ENCODE measurements around the gene ATRAID. TPM values are rescaled to one million over a fixed set of nuclear protein-coding genes. Genes with fewer than 3 reads are reported as not detected.

The ATRAID gene
- total and polyA plus RNA-seq, 2 donors (not counting 1 experiment from before 2014, with no cell fraction given): 176 to 235 TPM

DNA sequence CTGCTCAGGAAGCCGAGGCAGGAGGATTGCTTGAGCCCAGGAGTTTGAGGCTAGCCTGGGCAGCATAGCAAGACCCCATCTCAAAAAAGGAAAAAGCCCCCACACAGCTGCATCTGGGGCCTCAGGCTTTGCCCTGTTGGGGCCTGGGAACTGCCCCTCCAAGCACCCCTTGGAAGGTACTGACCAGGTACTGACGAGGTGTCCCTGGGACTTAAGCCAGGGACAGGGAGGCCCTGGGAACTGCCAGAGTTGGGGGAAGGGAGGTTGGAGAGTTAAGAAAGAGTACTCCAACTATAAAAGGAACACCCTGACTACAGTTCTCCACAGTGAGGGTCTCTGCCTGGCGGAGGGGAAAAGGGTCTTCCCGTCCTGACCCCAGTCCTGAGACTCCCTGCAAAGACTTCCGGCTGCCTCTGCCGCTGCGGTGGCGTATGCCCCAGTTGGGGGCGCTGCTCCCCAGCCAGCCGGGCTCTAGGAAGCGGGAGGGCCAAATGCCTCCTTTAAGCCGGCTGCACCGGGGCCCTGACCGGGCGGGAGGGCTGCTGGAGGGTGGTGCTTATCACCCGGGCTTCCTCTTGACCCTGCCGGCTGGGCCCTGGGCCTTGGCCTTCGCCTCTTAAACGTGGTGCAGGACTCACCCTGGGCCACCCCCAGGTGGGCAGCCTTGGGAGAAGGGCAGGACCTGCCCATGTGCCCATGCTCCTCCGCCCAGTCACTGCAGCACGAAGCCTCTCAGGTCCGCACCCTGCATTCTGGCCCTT is 38.2 kb downstream of the ATRAID start:
- DNase-seq (ENCODE audit: low read depth in 2 of 2): peak; percentile 20 to 47
- H3K27me3 ChIP-seq (ENCODE audit: control insufficient read depth, insufficient read depth, low read length): no peaks in the 10 kb centered on the region
- no peak overlapping the region for H3K9ac ChIP-seq (ENCODE audit: insufficient read depth, low read length)
- no peaks in the 10 kb centered on the region for H3K9me3 ChIP-seq (ENCODE audit: control insufficient read depth, insufficient read depth, low read depth, low read length)
- no peaks in the 10 kb centered on the region for H3K79me2 ChIP-seq (ENCODE audit: control insufficient read depth, insufficient read depth, low read length)
- no peak overlapping the region for H3K4me2 ChIP-seq (ENCODE audit: extremely low read depth, insufficient read depth, low read length)
- peaks cover 4% of the 10 kb centered on the region for H3K4me1 ChIP-seq (ENCODE audit: control insufficient read depth, extremely low read depth, insufficient read depth, low read length)
- H3K4me3 ChIP-seq (replicated peaks in 1 of 4; ENCODE audit: control extremely low read depth in 1 of 4, insufficient read depth in 1 of 4, low read depth in 3 of 4, low read length in 4 of 4): no peak overlapping the region
- H3K27ac ChIP-seq (ENCODE audit: insufficient read depth, low read length): no peak overlapping the region
- H2AFZ ChIP-seq (ENCODE audit: low read length): peak overlapping the region; percentile 8
- no peaks in the 10 kb centered on the region for H4K20me1 ChIP-seq (ENCODE audit: control insufficient read depth, extremely low read depth, insufficient read depth, low read length)
- TF ChIP-seq EZH2 (IDR thresholded peaks at IDR 0.05; ENCODE audit: low read length, missing control alignments): no peak
- TF ChIP-seq, protein P1, sequence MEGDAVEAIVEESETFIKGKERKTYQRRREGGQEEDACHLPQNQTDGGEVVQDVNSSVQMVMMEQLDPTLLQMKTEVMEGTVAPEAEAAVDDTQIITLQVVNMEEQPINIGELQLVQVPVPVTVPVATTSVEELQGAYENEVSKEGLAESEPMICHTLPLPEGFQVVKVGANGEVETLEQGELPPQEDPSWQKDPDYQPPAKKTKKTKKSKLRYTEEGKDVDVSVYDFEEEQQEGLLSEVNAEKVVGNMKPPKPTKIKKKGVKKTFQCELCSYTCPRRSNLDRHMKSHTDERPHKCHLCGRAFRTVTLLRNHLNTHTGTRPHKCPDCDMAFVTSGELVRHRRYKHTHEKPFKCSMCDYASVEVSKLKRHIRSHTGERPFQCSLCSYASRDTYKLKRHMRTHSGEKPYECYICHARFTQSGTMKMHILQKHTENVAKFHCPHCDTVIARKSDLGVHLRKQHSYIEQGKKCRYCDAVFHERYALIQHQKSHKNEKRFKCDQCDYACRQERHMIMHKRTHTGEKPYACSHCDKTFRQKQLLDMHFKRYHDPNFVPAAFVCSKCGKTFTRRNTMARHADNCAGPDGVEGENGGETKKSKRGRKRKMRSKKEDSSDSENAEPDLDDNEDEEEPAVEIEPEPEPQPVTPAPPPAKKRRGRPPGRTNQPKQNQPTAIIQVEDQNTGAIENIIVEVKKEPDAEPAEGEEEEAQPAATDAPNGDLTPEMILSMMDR (conservative IDR thresholded peaks at IDR 0.05 in 1 of 2, IDR thresholded peaks at IDR 0.05 in 1 of 2; ENCODE audit: low read depth in 1 of 2, low read length in 2 of 2): peak; percentile 69 to 77
- no peaks in the 10 kb centered on the region for H3K36me3 ChIP-seq (ENCODE audit: control insufficient read depth, insufficient read depth, low read length)

DNA sequence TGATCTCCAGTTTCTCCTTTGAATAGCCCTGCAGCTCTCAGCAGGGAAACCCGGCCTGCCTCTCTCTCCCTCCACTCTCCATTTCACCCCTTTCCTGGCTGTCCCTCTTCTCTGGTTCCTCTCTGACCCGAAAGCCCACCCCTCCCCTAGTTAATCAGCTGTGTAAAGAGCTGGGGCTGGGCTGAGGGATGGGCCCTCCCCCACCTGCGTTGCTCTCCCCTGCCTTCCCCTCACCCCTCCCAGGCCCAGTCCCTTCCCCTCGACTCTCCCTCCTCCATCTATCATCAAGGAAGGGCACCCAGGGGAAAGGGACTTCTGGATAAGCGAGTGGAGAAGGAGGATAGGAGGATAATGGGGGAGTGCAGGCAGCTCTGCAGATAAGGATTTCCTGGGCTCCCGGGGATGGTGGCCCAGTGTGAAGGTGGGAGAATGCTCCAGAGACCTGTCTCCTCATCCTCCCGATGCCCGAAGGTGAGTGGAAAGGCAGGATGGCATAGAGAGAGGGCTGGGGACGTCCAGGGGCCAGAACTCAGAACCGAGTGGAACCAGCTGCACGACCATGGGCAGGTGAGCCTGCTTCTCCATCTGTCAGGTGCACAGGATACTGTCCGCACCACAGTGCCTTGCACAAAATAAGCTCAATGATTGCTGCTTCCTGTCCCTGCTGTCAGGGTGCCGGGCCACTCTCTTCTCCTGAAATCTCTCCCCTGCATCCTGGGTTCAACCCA is 39.0 kb downstream of the ATRAID start:
- Histone ChIP-seq H3K9ac (ENCODE audit: insufficient read depth, low read length) (no peak overlapping the region), H4K20me1 (ENCODE audit: control insufficient read depth, extremely low read depth, insufficient read depth, low read length) (no peaks in the 10 kb centered on the region), H3K36me3 (ENCODE audit: control insufficient read depth, insufficient read depth, low read length) (no peaks in the 10 kb centered on the region), H3K4me1 (ENCODE audit: control insufficient read depth, extremely low read depth, insufficient read depth, low read length) (peaks cover 8% of the 10 kb centered on the region), H3K79me2 (ENCODE audit: control insufficient read depth, insufficient read depth, low read length) (no peaks in the 10 kb centered on the region), H3K4me2 (ENCODE audit: extremely low read depth, insufficient read depth, low read length) (no peak overlapping the region), H3K4me3 (replicated peaks in 1 of 4; ENCODE audit: control extremely low read depth in 1 of 4, insufficient read depth in 1 of 4, low read depth in 3 of 4, low read length in 4 of 4) (no peak overlapping the region), H3K27me3 (ENCODE audit: control insufficient read depth, insufficient read depth, low read length) (no peaks in the 10 kb centered on the region), H3K27ac (ENCODE audit: insufficient read depth, low read length) (no peak overlapping the region), H2AFZ (ENCODE audit: low read length) (peak overlapping the region; percentile 8), H3K9me3 (ENCODE audit: control insufficient read depth, insufficient read depth, low read depth, low read length) (no peaks in the 10 kb centered on the region)
- DNase-seq (ENCODE audit: low read depth in 2 of 2): no peak
- TF ChIP-seq EZH2 (IDR thresholded peaks at IDR 0.05; ENCODE audit: low read length, missing control alignments): no peak
- TF ChIP-seq, protein P1 (conservative IDR thresholded peaks at IDR 0.05 in 1 of 2, IDR thresholded peaks at IDR 0.05 in 1 of 2; ENCODE audit: low read depth in 1 of 2, low read length in 2 of 2): no peak

GRCh38 chr2:27251766-27252165 is 39.9 kb downstream of the ATRAID start:
- Histone ChIP-seq H3K79me2 (ENCODE audit: control insufficient read depth, insufficient read depth, low read length) (no peaks in the 10 kb centered on the region), H3K4me2 (ENCODE audit: extremely low read depth, insufficient read depth, low read length) (no peak overlapping the region), H3K27ac (ENCODE audit: insufficient read depth, low read length) (no peak overlapping the region), H3K9ac (ENCODE audit: insufficient read depth, low read length) (no peak overlapping the region), H3K4me3 (replicated peaks in 1 of 4; ENCODE audit: control extremely low read depth in 1 of 4, insufficient read depth in 1 of 4, low read depth in 3 of 4, low read length in 4 of 4) (no peak overlapping the region), H2AFZ (ENCODE audit: low read length) (no peak overlapping the region), H4K20me1 (ENCODE audit: control insufficient read depth, extremely low read depth, insufficient read depth, low read length) (no peaks in the 10 kb centered on the region), H3K4me1 (ENCODE audit: control insufficient read depth, extremely low read depth, insufficient read depth, low read length) (peaks cover 14% of the 10 kb centered on the region), H3K36me3 (ENCODE audit: control insufficient read depth, insufficient read depth, low read length) (no peaks in the 10 kb centered on the region), H3K9me3 (ENCODE audit: control insufficient read depth, insufficient read depth, low read depth, low read length) (no peaks in the 10 kb centered on the region), H3K27me3 (ENCODE audit: control insufficient read depth, insufficient read depth, low read length) (no peaks in the 10 kb centered on the region)
- DNase-seq (ENCODE audit: low read depth in 2 of 2): no peak
- TF ChIP-seq EZH2 (IDR thresholded peaks at IDR 0.05; ENCODE audit: low read length, missing control alignments): no peak
- TF ChIP-seq, protein P1 (conservative IDR thresholded peaks at IDR 0.05 in 1 of 2, IDR thresholded peaks at IDR 0.05 in 1 of 2; ENCODE audit: low read depth in 1 of 2, low read length in 2 of 2): no peak

Measured in fibroblast of lung (primary cell).